CD4-positive, alpha-beta memory T cell (primary cell): ENCODE measurements around the gene RPL7L1. TPM values are rescaled to one million over a fixed set of nuclear protein-coding genes. Genes with fewer than 3 reads are reported as not detected.

Source experiments
- CTCF ChIA-PET: fragments of 350-600 bp; sonication (Branson Sonifier 250); formaldehyde crosslinking; loops from one replicate; lab custom pipeline; 2021; ENCODE audit warnings: inconsistent platforms; ENCODE audit not compliant: partially characterized antibody; lab: Charles Lee
- POLR2A ChIA-PET: fragments of 350-600 bp; sonication (Branson Sonifier 250); formaldehyde crosslinking; loops from one replicate; lab custom pipeline; 2021; ENCODE audit not compliant: partially characterized antibody; lab: Charles Lee
- DNase-seq, 5 donors: peaks; one replicate each; pipeline versions ENCODE4 v3.0.0 to v3.0.0-alpha.2; 2020 to 2022; ENCODE audit warnings: mixed read lengths in 1 of 5
- H3K27ac ChIP-seq: one replicate; pipeline ENCODE4 v1.7.0; 2013; ENCODE audit warnings: low read depth, low read length
- H3K27me3 ChIP-seq: 2 replicates; pipeline ENCODE4 v1.7.0; 2013; ENCODE audit warnings: mild to moderate bottlenecking, low read length, moderate library complexity; ENCODE audit not compliant: insufficient read depth
- H3K36me3 ChIP-seq: 2 replicates; pipeline ENCODE4 v1.7.0; 2013; ENCODE audit warnings: mild to moderate bottlenecking, low read length, moderate library complexity; ENCODE audit not compliant: insufficient read depth
- H3K4me1 ChIP-seq: 2 replicates; pipeline ENCODE4 v1.7.0; 2013; ENCODE audit warnings: mild to moderate bottlenecking, low read length, moderate library complexity; ENCODE audit not compliant: insufficient read depth
- H3K4me3 ChIP-seq, 2 donors: one replicate each; pipeline ENCODE4 v1.7.0; 2013; ENCODE audit warnings: low read length in 2 of 2, mild to moderate bottlenecking in 1 of 2
- H3K9me3 ChIP-seq, 2 donors: one replicate each; pipeline ENCODE4 v1.7.0; 2013; ENCODE audit warnings: low read length in 2 of 2, control low read depth in 1 of 2; ENCODE audit not compliant: control insufficient read depth in 1 of 2
- H3K27ac Mint-ChIP-seq, 7 donors: one replicate each; pipeline ENCODE4 v1.8.0; 2020 to 2021; ENCODE audit warnings: mixed read lengths in 7 of 7, mild to moderate bottlenecking in 6 of 7, inconsistent platforms in 3 of 7, moderate library complexity in 3 of 7
- H3K27me3 Mint-ChIP-seq, 2 donors: one replicate each; pipeline ENCODE4 v1.8.0; 2020 to 2021; ENCODE audit warnings: mixed read lengths in 2 of 2
- H3K36me3 Mint-ChIP-seq, 2 donors: one replicate each; pipeline ENCODE4 v1.8.0; 2020 to 2021; ENCODE audit warnings: mixed read lengths in 2 of 2, inconsistent platforms in 1 of 2, mild to moderate bottlenecking in 1 of 2
- H3K4me1 Mint-ChIP-seq, 4 donors: one replicate each; pipeline ENCODE4 v1.8.0; 2020 to 2021; ENCODE audit warnings: mixed read lengths in 4 of 4, mild to moderate bottlenecking in 1 of 4
- H3K4me3 Mint-ChIP-seq, 8 donors: one replicate each; pipeline ENCODE4 v1.8.0; 2020 to 2021; ENCODE audit warnings: mixed read lengths in 8 of 8, mild to moderate bottlenecking in 7 of 8, moderate library complexity in 6 of 8, inconsistent platforms in 3 of 8
- H3K9me3 Mint-ChIP-seq, 8 donors: one replicate each; pipeline ENCODE4 v1.8.0; 2020 to 2021; ENCODE audit warnings: mixed read lengths in 8 of 8, mild to moderate bottlenecking in 5 of 8, inconsistent platforms in 3 of 8, moderate library complexity in 1 of 8
- intact Hi-C: fragments of 100-400 bp; cut with micrococcal nuclease; formaldehyde crosslinking; loops from one replicate; pipeline ENCODE4 v1.15.1; 2023
- polyA plus RNA-seq, 2 donors: library from polyadenylated mRNA; unstranded; fragments of 300-500 nt; fragmentation: Illumina TruSeq; gene quantifications; one replicate each; pipeline ENCODE4 v1.2.3, GENCODE V29; 2021
- total RNA-seq, 2 experiments: library from RNA; stranded (reverse); gene quantifications; one replicate each; pipeline ENCODE4 v1.2.3, GENCODE V29; 2021

The RPL7L1 gene
- total and polyA plus RNA-seq, 4 experiments from 2014 or later: 39.6 to 89.8 (median 85.7) TPM

- H3K4me3 Mint-ChIP-seq: peak within 1 kb of the TSS; percentile 97 to 100 (median 98)
- Histone ChIP-seq H3K9me3 (no peaks in the 10 kb centered on the region), H3K36me3 (peaks cover 13% of the 10 kb centered on the region), H3K4me3 (peak within 1 kb of the TSS; percentile 79 to 89), H3K27ac (peak within 1 kb of the TSS; percentile 86), H3K4me1 (peaks cover 49% of the 10 kb centered on the region), H3K27me3 (no peaks in the 10 kb centered on the region)
- CTCF ChIA-PET: interaction anchor here (1.0 to 3.4 kb wide), 12 partner anchors 9 to 1008 kb away, joined by 3 to 16 read pairs (median 4); partner anchors contain the start of genes BYSL, KLHDC3, MED20 and PEX6
- no peaks in the 10 kb centered on the region for H3K27me3 Mint-ChIP-seq
- H3K9me3 Mint-ChIP-seq: no peaks in the 10 kb centered on the region
- H3K36me3 Mint-ChIP-seq: peaks cover 16 to 35% of the 10 kb centered on the region in 2 donors
- POLR2A ChIA-PET: interaction anchor here (0.6 to 4.0 kb wide), 62 partner anchors 8 to 1318 kb away, joined by 3 to 100 read pairs (median 5); partner anchors contain the start of genes ABCC10, BICRAL, BYSL and CUL7
- H3K27ac Mint-ChIP-seq: peak within 1 kb of the TSS; percentile 98 to 100 (median 99)
- peak; percentile 95 to 97 (median 96) for DNase-seq
- H3K4me1 Mint-ChIP-seq: peaks cover 29 to 59% (median 42%) of the 10 kb centered on the region in 4 donors
- intact Hi-C loops: loop anchor here (1.0 to 5.0 kb wide), 12 partner anchors 16 to 498 kb away; partner anchors contain the start of genes ABCC10, CUL7, GNMT and KLC4
Observed at GRCh38 chr6:42928986-42929820, 49.8 kb downstream of the RPL7L1 start, which contains the start of gene CNPY3. CNPY3 (plus strand) TSS chr6:42929480; CDS start chr6:42929571, 91 bp downstream.

DNA sequence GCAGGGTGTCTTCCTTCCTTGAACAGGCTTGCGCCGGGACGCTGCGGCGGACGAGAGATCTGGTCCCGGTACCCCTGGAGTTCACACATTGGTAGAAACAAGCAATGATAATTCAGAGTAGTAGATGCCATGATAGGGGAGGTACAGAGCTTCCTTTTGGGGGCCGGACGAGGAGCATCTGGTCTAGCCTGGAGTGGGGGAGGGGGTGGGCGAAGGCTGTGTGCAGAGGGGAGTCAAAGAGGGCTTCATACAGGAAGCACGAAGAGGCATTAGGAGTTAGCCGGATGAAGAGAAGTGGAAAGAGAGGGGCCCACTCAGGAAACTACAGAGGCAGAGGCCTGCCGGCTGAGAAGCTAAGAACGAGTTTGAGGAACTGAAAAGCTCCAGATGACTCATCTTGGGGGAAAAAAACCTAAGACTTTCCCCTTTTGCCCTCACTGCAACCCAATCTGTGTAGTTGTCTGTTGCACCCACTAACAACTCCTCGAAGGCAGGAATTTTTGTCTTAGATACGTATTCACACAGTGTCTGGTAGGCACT lies 50.5 kb downstream of the RPL7L1 start:
- ChIA-PET CTCF (interaction anchor here (1.0 to 3.4 kb wide), 11 partner anchors 9 to 1009 kb away, joined by 3 to 16 read pairs (median 4); partner anchors contain the start of genes BYSL, MED20, PEX6 and PPP2R5D), POLR2A (interaction anchor here (0.6 to 4.0 kb wide), 62 partner anchors 8 to 1317 kb away, joined by 3 to 100 read pairs (median 5); partner anchors contain the start of genes ABCC10, BICRAL, BYSL and CUL7)
- Mint-ChIP-seq H3K4me3 (peak overlapping the region; percentile 97 to 100 (median 98)), H3K4me1 (peaks cover 29 to 61% (median 44%) of the 10 kb centered on the region in 4 donors), H3K27me3 (no peaks in the 10 kb centered on the region), H3K36me3 (peaks cover 16 to 38% of the 10 kb centered on the region in 2 donors), H3K27ac (peak overlapping the region; percentile 98 to 100 (median 99)), H3K9me3 (no peaks in the 10 kb centered on the region)
- Histone ChIP-seq H3K4me1 (peaks cover 54% of the 10 kb centered on the region), H3K27ac (peak overlapping the region; percentile 86), H3K27me3 (no peaks in the 10 kb centered on the region), H3K36me3 (peaks cover 20% of the 10 kb centered on the region), H3K9me3 (no peaks in the 10 kb centered on the region), H3K4me3 (peak overlapping the region; percentile 79 to 89)
- intact Hi-C loops: loop anchor here (1.0 to 5.0 kb wide), 12 partner anchors 15 to 497 kb away; partner anchors contain the start of genes ABCC10, CUL7, GNMT and KLC4
- peak in 2 of 5 donors; percentile 46 to 82 for DNase-seq

- DNase-seq: no peak
- peaks cover 32 to 59% of the 10 kb centered on the region in 2 donors for H3K36me3 Mint-ChIP-seq
- CTCF ChIA-PET: no interaction called here
- no peak overlapping the region for H3K4me3 ChIP-seq
- no peaks in the 10 kb centered on the region for H3K9me3 ChIP-seq
- H3K4me1 ChIP-seq: peaks cover 54% of the 10 kb centered on the region
- intact Hi-C loops: no loop called here
- no peaks in the 10 kb centered on the region for H3K9me3 Mint-ChIP-seq
- H3K27ac Mint-ChIP-seq: peak overlapping the region; percentile 63 to 98 (median 86)
- no peaks in the 10 kb centered on the region for H3K27me3 ChIP-seq
- peak overlapping the region; percentile 29 for H3K27ac ChIP-seq
- peak overlapping the region in 6 of 8 donors; percentile 3 to 84 (median 59) for H3K4me3 Mint-ChIP-seq
- POLR2A ChIA-PET: no interaction called here
- H3K36me3 ChIP-seq: peaks cover 44% of the 10 kb centered on the region
- no peaks in the 10 kb centered on the region for H3K27me3 Mint-ChIP-seq
- peaks cover 30 to 70% (median 48%) of the 10 kb centered on the region in 4 donors for H3K4me1 Mint-ChIP-seq
Observed at GRCh38 chr6:42932412-42932811, 53.0 kb downstream of the RPL7L1 start.

DNA sequence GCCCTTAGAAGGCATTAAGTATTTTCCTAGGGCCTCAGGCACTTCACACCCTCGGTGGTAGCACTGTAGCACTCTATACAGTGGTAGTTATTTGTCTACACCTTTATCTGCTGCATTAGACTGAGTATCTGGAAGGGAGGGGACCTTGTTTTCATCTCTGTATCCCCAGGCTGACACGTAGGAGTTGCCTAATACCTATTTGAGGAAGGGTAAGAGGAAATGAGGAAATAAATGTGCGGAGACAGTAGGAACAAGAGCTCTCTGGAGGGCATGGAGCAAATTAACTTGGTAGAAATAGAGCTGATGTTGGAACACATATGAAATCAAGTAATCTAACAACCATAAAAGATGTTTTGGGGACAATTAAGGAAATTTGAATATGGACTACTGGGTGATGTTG lies 53.8 kb downstream of the RPL7L1 start:
- Histone ChIP-seq H3K36me3 (peaks cover 52% of the 10 kb centered on the region), H3K27me3 (no peaks in the 10 kb centered on the region), H3K9me3 (no peaks in the 10 kb centered on the region), H3K27ac (peak overlapping the region; percentile 2), H3K4me3 (no peak overlapping the region), H3K4me1 (peaks cover 50% of the 10 kb centered on the region)
- H3K27me3 Mint-ChIP-seq: no peaks in the 10 kb centered on the region
- CTCF ChIA-PET: no interaction called here
- intact Hi-C loops: no loop called here
- H3K36me3 Mint-ChIP-seq: peaks cover 40 to 67% of the 10 kb centered on the region in 2 donors
- peaks cover 34 to 74% (median 48%) of the 10 kb centered on the region in 4 donors for H3K4me1 Mint-ChIP-seq
- H3K9me3 Mint-ChIP-seq: no peaks in the 10 kb centered on the region
- DNase-seq: no peak
- peak overlapping the region in 6 of 8 donors; percentile 0 to 84 (median 62) for H3K4me3 Mint-ChIP-seq
- H3K27ac Mint-ChIP-seq: peak overlapping the region; percentile 15 to 98 (median 83)
- POLR2A ChIA-PET: interaction anchor here (1.0 kb wide), 1 partner anchor 46 kb away, joined by 4 read pairs; no protein-coding TSS in a partner anchor

GRCh38 chr6:42935322-42935721 lies 55.9 kb downstream of the RPL7L1 start:
- H3K27ac ChIP-seq: no peak overlapping the region
- H3K27me3 Mint-ChIP-seq: no peaks in the 10 kb centered on the region
- H3K4me3 Mint-ChIP-seq: no peak overlapping the region
- CTCF ChIA-PET: interaction anchor here (0.8 kb wide), 1 partner anchor 208 kb away, joined by 4 read pairs; no protein-coding TSS in a partner anchor
- H3K4me3 ChIP-seq: no peak overlapping the region
- peaks cover 44 to 72% of the 10 kb centered on the region in 2 donors for H3K36me3 Mint-ChIP-seq
- POLR2A ChIA-PET: interaction anchor here (1.2 kb wide), 1 partner anchor 49 kb away, joined by 3 read pairs; the partner anchor contains the start of gene PPP2R5D
- DNase-seq: no peak
- peaks cover 43% of the 10 kb centered on the region for H3K4me1 ChIP-seq
- peaks cover 24 to 58% (median 34%) of the 10 kb centered on the region in 4 donors for H3K4me1 Mint-ChIP-seq
- H3K27me3 ChIP-seq: no peaks in the 10 kb centered on the region
- H3K36me3 ChIP-seq: peaks cover 69% of the 10 kb centered on the region
- intact Hi-C loops: no loop called here
- H3K9me3 Mint-ChIP-seq: no peaks in the 10 kb centered on the region
- peak overlapping the region in 1 of 7 donors; percentile 46 for H3K27ac Mint-ChIP-seq
- no peaks in the 10 kb centered on the region for H3K9me3 ChIP-seq

DNA sequence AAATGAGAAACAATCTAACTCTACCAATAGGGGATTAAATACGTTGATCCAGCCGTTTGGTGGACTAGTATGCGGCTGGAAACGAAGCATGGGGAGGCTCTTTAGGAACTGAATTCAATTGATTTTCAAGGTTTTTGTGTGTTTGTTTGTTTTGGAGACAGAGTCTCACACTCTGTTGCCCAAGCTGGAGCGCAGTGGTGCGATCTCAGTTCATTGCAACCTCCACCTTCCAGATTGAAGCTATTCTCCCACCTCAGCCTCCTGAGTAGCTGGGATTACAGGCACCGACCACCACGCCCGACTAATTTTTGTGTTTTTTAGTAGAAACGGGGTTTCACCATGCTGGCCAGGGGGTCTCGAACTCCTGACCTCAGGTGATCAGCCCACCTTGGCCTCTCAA lies 57.0 kb downstream of the RPL7L1 start:
- CTCF ChIA-PET: interaction anchor here (0.6 to 1.1 kb wide), 2 partner anchors 42 to 205 kb away, joined by 3 to 4 read pairs; partner anchors contain the start of gene PEX6
- no peak overlapping the region for H3K4me3 Mint-ChIP-seq
- POLR2A ChIA-PET: interaction anchor here (0.7 to 1.4 kb wide), 2 partner anchors 43 to 77 kb away, joined by 3 read pairs; partner anchors contain the start of genes KLHDC3, MEA1 and PEX6
- peaks cover 72% of the 10 kb centered on the region for H3K36me3 ChIP-seq
- peak overlapping the region in 2 of 7 donors; percentile 19 to 46 for H3K27ac Mint-ChIP-seq
- peaks cover 32% of the 10 kb centered on the region for H3K4me1 ChIP-seq
- no peaks in the 10 kb centered on the region for H3K9me3 Mint-ChIP-seq
- intact Hi-C loops: no loop called here
- H3K4me1 Mint-ChIP-seq: peaks cover 23 to 47% (median 27%) of the 10 kb centered on the region in 4 donors
- no peak overlapping the region for H3K4me3 ChIP-seq
- no peak for DNase-seq
- no peak overlapping the region for H3K27ac ChIP-seq
- no peaks in the 10 kb centered on the region for H3K9me3 ChIP-seq
- no peaks in the 10 kb centered on the region for H3K27me3 ChIP-seq
- peaks cover 44 to 75% of the 10 kb centered on the region in 2 donors for H3K36me3 Mint-ChIP-seq
- no peaks in the 10 kb centered on the region for H3K27me3 Mint-ChIP-seq
